K562 (cell line): Measurements from ENCODE around the gene TBC1D17. TPM values are rescaled to one million over a fixed set of nuclear protein-coding genes. Genes with fewer than 3 reads are reported as not detected.

Experiments used
- CBFB ChIP-seq: sonication (generic); formaldehyde crosslinking; IDR thresholded peaks from 2 replicates; pipeline ENCODE4 v1.4.0; 2020; ENCODE audit warnings: mild to moderate bottlenecking, missing genetic modification reagents
- CHD1 ChIP-seq: fragments of 200-600 bp; sonication (generic); IDR thresholded peaks from one replicate; pipeline ENCODE4 v1.6.1; 2012; ENCODE audit warnings: mild to moderate bottlenecking, moderate library complexity, low read length, inconsistent platforms
- CXXC5 ChIP-seq: fragments of 250-450 bp; sonication (Bioruptor Pico); IDR thresholded peaks from 2 replicates; pipeline ENCODE4 v1.8.0; 2022; ENCODE audit warnings: inconsistent platforms, mild to moderate bottlenecking, moderate library complexity
- ERF ChIP-seq: fragments of 450-650 bp; formaldehyde crosslinking; IDR thresholded peaks from 2 replicates; pipeline ENCODE4 v1.4.0; 2020; ENCODE audit warnings: mild to moderate bottlenecking, mixed read lengths
- FIP1L1 ChIP-seq: fragments of 200-400 bp; formaldehyde crosslinking; IDR thresholded peaks from 2 replicates; pipeline ENCODE4 v1.6.1; 2018; ENCODE audit warnings: mild to moderate bottlenecking, low read depth, low read length; ENCODE audit not compliant: poor library complexity, severe bottlenecking
- HCFC1 ChIP-seq: IDR thresholded peaks from 2 replicates; pipeline ENCODE4 v1.6.1; 2012; ENCODE audit warnings: low read depth, low read length, improper control_type of control experiment
- HNRNPUL1 ChIP-seq: fragments of 200-400 bp; formaldehyde crosslinking; IDR thresholded peaks from 2 replicates; pipeline ENCODE4 v1.6.1; 2017; ENCODE audit warnings: low read length
- ID3 ChIP-seq, 2 experiments: fragments of 250-450 bp in 1 of 2; fragments of 450-650 bp in 1 of 2; sonication (Bioruptor Pico) in 1 of 2; IDR thresholded peaks; 2 replicates each; pipeline versions ENCODE4 v1.6.1 to v1.8.0; 2016 to 2021; ENCODE audit warnings: mild to moderate bottlenecking in 2 of 2, moderate library complexity in 2 of 2, missing compliant biosample characterization in 1 of 2, missing genetic modification characterization in 1 of 2
- NBN ChIP-seq: fragments of 450-650 bp; IDR thresholded peaks from 2 replicates; pipeline ENCODE4 v1.6.1; 2016; ENCODE audit warnings: low read depth, mild to moderate bottlenecking
- NCOA1 ChIP-seq: fragments of 450-650 bp; IDR thresholded peaks from 2 replicates; pipeline ENCODE4 v1.6.1; 2016; ENCODE audit warnings: low read depth
- PRMT5 ChIP-seq: sonication (generic); formaldehyde crosslinking; IDR thresholded peaks from 2 replicates; pipeline ENCODE4 v1.5.0; 2020; ENCODE audit warnings: missing genetic modification reagents
- PTRF ChIP-seq: fragments of 450-650 bp; IDR thresholded peaks from 2 replicates; pipeline ENCODE4 v1.6.1; 2016; ENCODE audit warnings: mild to moderate bottlenecking, missing genetic modification characterization, missing compliant biosample characterization
- RBM22 ChIP-seq: fragments of 200-400 bp; formaldehyde crosslinking; IDR thresholded peaks from 2 replicates; pipeline ENCODE4 v1.6.1; 2018; ENCODE audit warnings: low read length, low read depth; ENCODE audit not compliant: poor library complexity, severe bottlenecking
- RBM34 ChIP-seq: fragments of 200-400 bp; formaldehyde crosslinking; IDR thresholded peaks from 2 replicates; pipeline ENCODE4 v1.6.1; 2018; ENCODE audit warnings: low read length, borderline replicate concordance; ENCODE audit not compliant: insufficient read depth
- SP2 ChIP-seq: IDR thresholded peaks from 2 replicates; pipeline ENCODE4 v1.6.1; 2011; ENCODE audit warnings: mild to moderate bottlenecking, low read depth, low read length, moderate library complexity; ENCODE audit not compliant: poor library complexity, severe bottlenecking; ENCODE audit errors: extremely low read depth
- SPI1 ChIP-seq: IDR thresholded peaks from 2 replicates; pipeline ENCODE4 v1.6.1; 2011; ENCODE audit warnings: low read depth, low read length, control low read depth, borderline replicate concordance
- SRSF9 ChIP-seq: fragments of 200-400 bp; formaldehyde crosslinking; IDR thresholded peaks from 2 replicates; pipeline ENCODE4 v1.6.1; 2017; ENCODE audit warnings: low read depth, low read length, borderline replicate concordance
- TBL1XR1 ChIP-seq, 2 experiments: IDR thresholded peaks; 2 replicates each; pipeline ENCODE4 v1.6.1; 2012; ENCODE audit warnings: improper control_type of control experiment in 2 of 2, low read length in 2 of 2, mild to moderate bottlenecking in 1 of 2
- ZC3H8 ChIP-seq: fragments of 450-650 bp; IDR thresholded peaks from 2 replicates; pipeline ENCODE4 v1.6.1; 2017
- ZNF586 ChIP-seq: fragments of 450-650 bp; formaldehyde crosslinking; conservative IDR thresholded peaks from 2 replicates; pipeline ENCODE4 v1.4.0; 2020; ENCODE audit warnings: mild to moderate bottlenecking, moderate library complexity
- ZNF778 ChIP-seq: fragments of 450-650 bp; formaldehyde crosslinking; IDR thresholded peaks from 2 replicates; pipeline ENCODE4 v1.4.0; 2020; ENCODE audit warnings: mild to moderate bottlenecking, moderate library complexity
- ZSCAN32 ChIP-seq: fragments of 450-650 bp; formaldehyde crosslinking; IDR thresholded peaks from 2 replicates; pipeline ENCODE4 v1.4.0; 2020; ENCODE audit warnings: mild to moderate bottlenecking, moderate library complexity
- polyA plus RNA-seq, 8 experiments: library from polyadenylated mRNA; depleted of rRNA in 4 of 8; stranded (reverse) in 5 of 8; unstranded in 3 of 8; fragments of >200 nt; fragmentation: Nextera tagmentation in 2 of 8; fragmentation: Illumina TruSeq in 1 of 8; extraction: Ambion mirVana in 2 of 8; extraction: Trizol in 1 of 8; gene quantifications; 2 replicates each; pipeline versions ENCODE4 v1.2.1 to v1.2.3, GENCODE V29; 2011 to 2014; ENCODE audit warnings: inconsistent platforms in 1 of 8, missing spikeins in 1 of 8
- total RNA-seq, 7 experiments: library from RNA; depleted of rRNA in 6 of 7; stranded (reverse); fragments of >200 nt in 6 of 7; fragmentation: Illumina TruSeq in 2 of 7; extraction: Trizol in 2 of 7; gene quantifications; 2 replicates each; pipeline versions ENCODE4 v1.2.1 to v1.2.3, GENCODE V29; 2011 to 2021; ENCODE audit warnings: low replicate concordance in 1 of 7
- TF ChIP-seq, protein P1 (sequence below), 2 experiments: fragments of 450-650 bp in 1 of 2; IDR thresholded peaks; 2 replicates each; pipeline ENCODE4 v1.6.1; 2011 to 2017; ENCODE audit warnings: low read depth in 2 of 2, antibody characterized with exemption in 1 of 2, borderline replicate concordance in 1 of 2, low read length in 1 of 2, mild to moderate bottlenecking in 1 of 2, mixed read lengths in 1 of 2; ENCODE audit not compliant: control insufficient read depth in 1 of 2
- TF ChIP-seq, protein P2 (sequence below): fragments of 200-800 bp; sonication (Bioruptor generic); IDR thresholded peaks from 2 replicates; pipeline ENCODE4 v1.6.1; 2017; ENCODE audit warnings: missing genetic modification characterization, missing compliant biosample characterization

The TBC1D17 gene
- total and polyA plus RNA-seq, 9 of the 15 experiments (the other 6 are each of a cell fraction or from before 2014, with no cell fraction given), result 0.42 to 16.0 (median 3.8) TPM

DNA sequence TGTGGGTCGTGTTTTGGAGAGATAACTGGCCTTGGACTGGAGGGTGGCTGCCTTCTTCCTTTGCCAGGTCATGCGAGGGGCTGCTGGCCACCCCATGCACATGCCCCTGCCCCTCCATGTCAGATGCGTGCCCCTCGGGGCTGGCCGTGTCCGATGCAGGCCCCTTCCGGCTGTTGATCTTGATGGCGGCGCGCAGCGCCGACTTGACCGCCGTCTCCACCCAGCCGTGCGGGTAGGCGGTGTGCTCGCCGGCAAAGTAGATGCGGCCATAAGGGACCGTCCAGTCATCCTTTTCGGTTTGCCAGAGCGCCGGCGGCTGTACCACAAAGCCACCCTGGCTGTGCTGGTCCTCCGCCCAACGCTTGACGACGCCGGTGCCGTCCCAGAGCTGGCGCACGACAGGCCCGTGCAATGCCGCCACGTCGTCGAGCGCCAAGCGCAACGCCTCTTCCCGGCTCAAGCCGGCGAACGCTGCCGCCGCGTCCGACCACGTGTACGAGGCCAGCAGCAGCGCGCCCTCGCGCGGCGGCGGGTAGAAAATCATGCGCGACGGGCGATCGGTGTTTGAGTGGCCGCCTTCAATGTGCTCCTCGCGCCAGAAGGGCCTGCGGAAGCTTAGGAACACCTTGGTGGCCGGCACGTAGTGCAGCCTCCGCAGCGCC, 12.3 kb downstream of the TBC1D17 start (continued):
- no peak for TF ChIP-seq SRSF9
- TF ChIP-seq ZSCAN32 (CRISPR knock-in tag), result no peak
- TF ChIP-seq NBN, result peak; percentile 90
- peak; percentile 26; the same call in 1 of the 2 replicates for TF ChIP-seq ERF (CRISPR knock-in tag)
- no peak for TF ChIP-seq PTRF (tag)
- no peak for TF ChIP-seq ID3 (CRISPR knock-in tag; IDR thresholded peaks at IDR 0.05)
- TF ChIP-seq ID3 (tag; IDR thresholded peaks at IDR 0.05), result peak; percentile 94
- peak; percentile 100 for TF ChIP-seq CXXC5 (CRISPR knock-in tag)
- no peak; the same call in 1 of the 2 replicates for TF ChIP-seq RBM34
- TF ChIP-seq HNRNPUL1, result no peak
- peak; percentile 95 for TF ChIP-seq CBFB (CRISPR knock-in tag)
- no peak; the same call in 1 of the 2 replicates for TF ChIP-seq ZC3H8
- no peak for TF ChIP-seq SP2
- TF ChIP-seq CHD1, result no peak
- no peak for TF ChIP-seq TBL1XR1 (IDR thresholded peaks at IDR 0.05; ENCODE audit: low read length in 2 of 2)
- TF ChIP-seq PRMT5 (CRISPR knock-in tag), result peak; percentile 92
- TF ChIP-seq HCFC1, result peak; percentile 68
- TF ChIP-seq ZNF586 (CRISPR knock-in tag), result no peak
- TF ChIP-seq NCOA1, result no peak; the same call in 1 of the 2 replicates
- no peak for TF ChIP-seq ZNF778 (CRISPR knock-in tag)
- no peak for TF ChIP-seq RBM22
- TF ChIP-seq, protein P1, sequence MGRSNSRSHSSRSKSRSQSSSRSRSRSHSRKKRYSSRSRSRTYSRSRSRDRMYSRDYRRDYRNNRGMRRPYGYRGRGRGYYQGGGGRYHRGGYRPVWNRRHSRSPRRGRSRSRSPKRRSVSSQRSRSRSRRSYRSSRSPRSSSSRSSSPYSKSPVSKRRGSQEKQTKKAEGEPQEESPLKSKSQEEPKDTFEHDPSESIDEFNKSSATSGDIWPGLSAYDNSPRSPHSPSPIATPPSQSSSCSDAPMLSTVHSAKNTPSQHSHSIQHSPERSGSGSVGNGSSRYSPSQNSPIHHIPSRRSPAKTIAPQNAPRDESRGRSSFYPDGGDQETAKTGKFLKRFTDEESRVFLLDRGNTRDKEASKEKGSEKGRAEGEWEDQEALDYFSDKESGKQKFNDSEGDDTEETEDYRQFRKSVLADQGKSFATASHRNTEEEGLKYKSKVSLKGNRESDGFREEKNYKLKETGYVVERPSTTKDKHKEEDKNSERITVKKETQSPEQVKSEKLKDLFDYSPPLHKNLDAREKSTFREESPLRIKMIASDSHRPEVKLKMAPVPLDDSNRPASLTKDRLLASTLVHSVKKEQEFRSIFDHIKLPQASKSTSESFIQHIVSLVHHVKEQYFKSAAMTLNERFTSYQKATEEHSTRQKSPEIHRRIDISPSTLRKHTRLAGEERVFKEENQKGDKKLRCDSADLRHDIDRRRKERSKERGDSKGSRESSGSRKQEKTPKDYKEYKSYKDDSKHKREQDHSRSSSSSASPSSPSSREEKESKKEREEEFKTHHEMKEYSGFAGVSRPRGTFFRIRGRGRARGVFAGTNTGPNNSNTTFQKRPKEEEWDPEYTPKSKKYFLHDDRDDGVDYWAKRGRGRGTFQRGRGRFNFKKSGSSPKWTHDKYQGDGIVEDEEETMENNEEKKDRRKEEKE (IDR thresholded peaks at IDR 0.05; ENCODE audit: borderline replicate concordance in 1 of 2, control insufficient read depth in 1 of 2, low read depth in 2 of 2, low read length in 1 of 2), result peak in 1 of 2 experiments; percentile 65; a peak in 1 of 4 replicates
- TF ChIP-seq, protein P2, sequence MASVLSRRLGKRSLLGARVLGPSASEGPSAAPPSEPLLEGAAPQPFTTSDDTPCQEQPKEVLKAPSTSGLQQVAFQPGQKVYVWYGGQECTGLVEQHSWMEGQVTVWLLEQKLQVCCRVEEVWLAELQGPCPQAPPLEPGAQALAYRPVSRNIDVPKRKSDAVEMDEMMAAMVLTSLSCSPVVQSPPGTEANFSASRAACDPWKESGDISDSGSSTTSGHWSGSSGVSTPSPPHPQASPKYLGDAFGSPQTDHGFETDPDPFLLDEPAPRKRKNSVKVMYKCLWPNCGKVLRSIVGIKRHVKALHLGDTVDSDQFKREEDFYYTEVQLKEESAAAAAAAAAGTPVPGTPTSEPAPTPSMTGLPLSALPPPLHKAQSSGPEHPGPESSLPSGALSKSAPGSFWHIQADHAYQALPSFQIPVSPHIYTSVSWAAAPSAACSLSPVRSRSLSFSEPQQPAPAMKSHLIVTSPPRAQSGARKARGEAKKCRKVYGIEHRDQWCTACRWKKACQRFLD (CRISPR knock-in tag), result peak; percentile 97
- TF ChIP-seq SPI1, result no peak
- peak; percentile 97 for TF ChIP-seq FIP1L1
